IPS-15b (cell line): ENCODE results near the gene SETD9.

Experiments used
- H3K27me3 ChIP-seq: one replicate; pipeline ENCODE4 v1.6.1; 2013; ENCODE audit warnings: low read length; ENCODE audit not compliant: control insufficient read depth, insufficient read depth
- H3K36me3 ChIP-seq: one replicate; pipeline ENCODE4 v1.6.1; 2013; ENCODE audit warnings: low read length; ENCODE audit not compliant: control insufficient read depth, insufficient read depth
- H3K4me1 ChIP-seq: one replicate; pipeline ENCODE4 v1.6.1; 2013; ENCODE audit warnings: mild to moderate bottlenecking, low read length; ENCODE audit not compliant: control insufficient read depth, insufficient read depth
- H3K4me3 ChIP-seq: one replicate; pipeline ENCODE4 v1.5.1; 2013; ENCODE audit warnings: low read depth, low read length
- H3K9ac ChIP-seq: one replicate; pipeline ENCODE4 v1.6.1; 2013; ENCODE audit warnings: low read depth, mild to moderate bottlenecking, low read length
- H3K9me3 ChIP-seq: one replicate; pipeline ENCODE4 v1.6.1; 2013; ENCODE audit warnings: mild to moderate bottlenecking, low read length; ENCODE audit not compliant: control insufficient read depth, insufficient read depth

Gene SETD9

GRCh38 chr5:56909294-56910209, at the start of gene SETD9:
Gene SETD9 (plus strand): TSS chr5:56909596. CDS start chr5:56909646, 50 bp downstream.
- H3K9me3 ChIP-seq = no peaks in the 10 kb centered on the region
- no peaks in the 10 kb centered on the region for H3K36me3 ChIP-seq
- H3K27me3 ChIP-seq = no peaks in the 10 kb centered on the region
- peaks cover 2% of the 10 kb centered on the region for H3K4me1 ChIP-seq
- peak within 1 kb of the TSS; percentile 89 for H3K4me3 ChIP-seq
- H3K9ac ChIP-seq = peak within 1 kb of the TSS; percentile 95

- Histone ChIP-seq H3K4me3 (no peak overlapping the region), H3K9ac (no peak overlapping the region), H3K9me3 (no peaks in the 10 kb centered on the region), H3K36me3 (no peaks in the 10 kb centered on the region), H3K27me3 (no peaks in the 10 kb centered on the region), H3K4me1 (no peaks in the 10 kb centered on the region)
These were observed 47.4 kb upstream of the SETD9 start for GRCh38 chr5:56861893-56862485.

- no peaks in the 10 kb centered on the region for H3K27me3 ChIP-seq
- no peaks in the 10 kb centered on the region for H3K4me1 ChIP-seq
- H3K36me3 ChIP-seq = no peaks in the 10 kb centered on the region
- no peak overlapping the region for H3K9ac ChIP-seq
- no peak overlapping the region for H3K4me3 ChIP-seq
- no peaks in the 10 kb centered on the region for H3K9me3 ChIP-seq
These were observed 46.5 kb upstream of the SETD9 start for GRCh38 chr5:56862909-56863308.

- no peak overlapping the region for H3K4me3 ChIP-seq
- no peaks in the 10 kb centered on the region for H3K27me3 ChIP-seq
- H3K36me3 ChIP-seq = no peaks in the 10 kb centered on the region
- H3K9me3 ChIP-seq = no peaks in the 10 kb centered on the region
- H3K9ac ChIP-seq = no peak overlapping the region
- no peaks in the 10 kb centered on the region for H3K4me1 ChIP-seq
These were observed 37.6 kb upstream of the SETD9 start for GRCh38 chr5:56871777-56872176.

- Histone ChIP-seq H3K27me3 (no peaks in the 10 kb centered on the region), H3K9ac (no peak overlapping the region), H3K36me3 (no peaks in the 10 kb centered on the region), H3K4me1 (no peaks in the 10 kb centered on the region), H3K4me3 (no peak overlapping the region), H3K9me3 (no peaks in the 10 kb centered on the region)
These were observed 36.3 kb upstream of the SETD9 start for GRCh38 chr5:56873056-56873455.

GRCh38 chr5:56876327-56876726, 33.1 kb upstream of the SETD9 start:
- H3K9me3 ChIP-seq = no peaks in the 10 kb centered on the region
- H3K4me1 ChIP-seq = no peaks in the 10 kb centered on the region
- no peaks in the 10 kb centered on the region for H3K27me3 ChIP-seq
- H3K36me3 ChIP-seq = no peaks in the 10 kb centered on the region
- no peak overlapping the region for H3K9ac ChIP-seq
- no peak overlapping the region for H3K4me3 ChIP-seq

GRCh38 chr5:56881571-56881970, 27.8 kb upstream of the SETD9 start:
- no peaks in the 10 kb centered on the region for H3K4me1 ChIP-seq
- no peak overlapping the region for H3K4me3 ChIP-seq
- H3K36me3 ChIP-seq = peaks cover 8% of the 10 kb centered on the region

GRCh38 chr5:56893251-56893951, 16.0 kb upstream of the SETD9 start:
- no peak overlapping the region for H3K4me3 ChIP-seq
- no peaks in the 10 kb centered on the region for H3K27me3 ChIP-seq
- H3K9me3 ChIP-seq = no peaks in the 10 kb centered on the region
- no peaks in the 10 kb centered on the region for H3K4me1 ChIP-seq
- no peak overlapping the region for H3K9ac ChIP-seq
- peaks cover 4% of the 10 kb centered on the region for H3K36me3 ChIP-seq

More at GRCh38 chr5:56881571-56881970, 27.8 kb upstream of the SETD9 start:
- H3K9me3 ChIP-seq = no peaks in the 10 kb centered on the region
- no peak overlapping the region for H3K9ac ChIP-seq
- no peaks in the 10 kb centered on the region for H3K27me3 ChIP-seq

- Histone ChIP-seq H3K4me1 (no peaks in the 10 kb centered on the region), H3K9ac (no peak overlapping the region), H3K36me3 (no peaks in the 10 kb centered on the region), H3K9me3 (no peaks in the 10 kb centered on the region), H3K4me3 (no peak overlapping the region), H3K27me3 (no peaks in the 10 kb centered on the region)
These were observed 12.6 kb upstream of the SETD9 start for GRCh38 chr5:56896763-56897162.

- H3K27me3 ChIP-seq = no peaks in the 10 kb centered on the region
- no peaks in the 10 kb centered on the region for H3K9me3 ChIP-seq
- no peak overlapping the region for H3K4me3 ChIP-seq
- no peaks in the 10 kb centered on the region for H3K36me3 ChIP-seq
- no peaks in the 10 kb centered on the region for H3K4me1 ChIP-seq
- H3K9ac ChIP-seq = no peak overlapping the region
These were observed 11.2 kb upstream of the SETD9 start for GRCh38 chr5:56898213-56898612.

- H3K27me3 ChIP-seq = no peaks in the 10 kb centered on the region
- no peak overlapping the region for H3K9ac ChIP-seq
- no peak overlapping the region for H3K4me3 ChIP-seq
- H3K4me1 ChIP-seq = no peaks in the 10 kb centered on the region
- H3K9me3 ChIP-seq = no peaks in the 10 kb centered on the region
- no peaks in the 10 kb centered on the region for H3K36me3 ChIP-seq
These were observed 9.0 kb upstream of the SETD9 start for GRCh38 chr5:56900395-56900794.
